ENCODE measurements around the gene AGFG1.

The AGFG1 gene

GRCh38 chr2:227606476-227606875, 134.5 kb downstream of the AGFG1 start:
- in situ Hi-C loops (cut with MboI; ENCODE audit: low sequenced_read_pairs): no loop called here

GRCh38 chr2:227607941-227608340, 136.0 kb downstream of the AGFG1 start:
- in situ Hi-C loops (cut with MboI; ENCODE audit: low sequenced_read_pairs): no loop called here

- in situ Hi-C loops (cut with MboI; ENCODE audit: low sequenced_read_pairs): no loop called here
These were observed 136.8 kb downstream of the AGFG1 start for GRCh38 chr2:227608561-227609338.

GRCh38 chr2:227610123-227610522, 138.2 kb downstream of the AGFG1 start:
- in situ Hi-C loops (cut with MboI; ENCODE audit: low sequenced_read_pairs): no loop called here
